Vagina (tissue), 2 donors: ENCODE measurements around the gene IFNGR2.

Source experiments
- POLR2A ChIP-seq, 2 donors: fragments of 450-650 bp; IDR thresholded peaks; one replicate each; pipeline ENCODE4 v1.6.1; 2017; ENCODE audit warnings: antibody characterized with exemption in 2 of 2, mild to moderate bottlenecking in 2 of 2, moderate library complexity in 2 of 2
- POLR2AphosphoS5 ChIP-seq, 2 donors: sonication (generic); formaldehyde crosslinking; IDR thresholded peaks; one replicate each; pipeline ENCODE4 v1.9.0; 2017; ENCODE audit warnings: antibody characterized with exemption in 2 of 2, mild to moderate bottlenecking in 2 of 2, low read depth in 1 of 2; ENCODE audit not compliant: insufficient read depth in 1 of 2

- TF ChIP-seq POLR2A (IDR thresholded peaks at IDR 0.05) (no peak), POLR2AphosphoS5 (IDR thresholded peaks at IDR 0.05; ENCODE audit: insufficient read depth in 1 of 2, low read depth in 1 of 2) (no peak)
Observed at GRCh38 chr21:33367309-33367973, 35.8 kb upstream of the IFNGR2 start.
